CD8-positive, alpha-beta memory T cell (primary cell): ENCODE data around the gene PYGB. TPM values are rescaled to one million over a fixed set of nuclear protein-coding genes. Genes with fewer than 3 reads are reported as not detected.

ENCODE experiments used
- CTCF ChIA-PET: fragments of 350-600 bp; sonication (Branson Sonifier 250); formaldehyde crosslinking; loops from one replicate; lab custom pipeline; 2021; ENCODE audit warnings: antibody characterized with exemption; lab: Charles Lee
- POLR2A ChIA-PET: fragments of 350-600 bp; sonication (Branson Sonifier 250); formaldehyde crosslinking; loops from one replicate; lab custom pipeline; 2021; ENCODE audit warnings: antibody characterized with exemption; lab: Charles Lee
- DNase-seq, 5 donors: peaks; one replicate each; pipeline versions ENCODE4 v3.0.0 to v3.0.0-alpha.2; 2020 to 2022; ENCODE audit warnings: mixed read lengths in 1 of 5
- H3K27ac ChIP-seq: one replicate; pipeline ENCODE4 v1.7.0; 2013; ENCODE audit warnings: low read depth, mild to moderate bottlenecking, low read length, moderate library complexity
- H3K27me3 ChIP-seq: 2 replicates; pipeline ENCODE4 v1.7.0; 2013; ENCODE audit warnings: low read length, mild to moderate bottlenecking; ENCODE audit not compliant: insufficient read depth, poor library complexity, severe bottlenecking
- H3K36me3 ChIP-seq: 2 replicates; pipeline ENCODE4 v1.7.0; 2013; ENCODE audit warnings: mild to moderate bottlenecking, low read length, moderate library complexity; ENCODE audit not compliant: insufficient read depth
- H3K4me1 ChIP-seq: 2 replicates; pipeline ENCODE4 v1.7.0; 2013; ENCODE audit warnings: mild to moderate bottlenecking, low read length, moderate library complexity; ENCODE audit not compliant: insufficient read depth
- H3K4me3 ChIP-seq: 2 replicates; pipeline ENCODE4 v1.7.0; 2013; ENCODE audit warnings: mild to moderate bottlenecking, low read length
- H3K9me3 ChIP-seq: 2 replicates; pipeline ENCODE4 v1.7.0; 2013; ENCODE audit warnings: mild to moderate bottlenecking, low read length
- H3K27ac Mint-ChIP-seq, 8 donors: one replicate each; pipeline ENCODE4 v1.8.0; 2020 to 2021; ENCODE audit warnings: mixed read lengths in 8 of 8, mild to moderate bottlenecking in 6 of 8, inconsistent platforms in 3 of 8, moderate library complexity in 3 of 8
- H3K27me3 Mint-ChIP-seq, 2 donors: one replicate each; pipeline ENCODE4 v1.8.0; 2020 to 2021; ENCODE audit warnings: mixed read lengths in 2 of 2, mild to moderate bottlenecking in 1 of 2, moderate library complexity in 1 of 2
- H3K36me3 Mint-ChIP-seq, 3 donors: one replicate each; pipeline ENCODE4 v1.8.0; 2020 to 2021; ENCODE audit warnings: mixed read lengths in 3 of 3, inconsistent platforms in 1 of 3, mild to moderate bottlenecking in 1 of 3
- H3K4me1 Mint-ChIP-seq, 3 donors: one replicate each; pipeline ENCODE4 v1.8.0; 2020 to 2021; ENCODE audit warnings: mixed read lengths in 3 of 3, inconsistent platforms in 1 of 3, mild to moderate bottlenecking in 1 of 3
- H3K4me3 Mint-ChIP-seq, 7 donors: one replicate each; pipeline ENCODE4 v1.8.0; 2020 to 2021; ENCODE audit warnings: mixed read lengths in 7 of 7, mild to moderate bottlenecking in 6 of 7, moderate library complexity in 4 of 7, inconsistent platforms in 2 of 7
- H3K9me3 Mint-ChIP-seq, 5 donors: one replicate each; pipeline ENCODE4 v1.8.0; 2020 to 2022; ENCODE audit warnings: mixed read lengths in 5 of 5, mild to moderate bottlenecking in 3 of 5, moderate library complexity in 2 of 5, inconsistent platforms in 1 of 5
- polyA plus RNA-seq: library from polyadenylated mRNA; unstranded; fragments of 300-500 nt; fragmentation: Illumina TruSeq; gene quantifications from one replicate; pipeline ENCODE4 v1.2.3, GENCODE V29; 2021
- total RNA-seq, 2 experiments: library from RNA; stranded (reverse); gene quantifications; one replicate each; pipeline ENCODE4 v1.2.3, GENCODE V29; 2021

Gene PYGB
- total RNA-seq (10 to 100 TPM; 32.5 to 35.7 TPM), polyA plus RNA-seq (35.6 TPM)

DNA sequence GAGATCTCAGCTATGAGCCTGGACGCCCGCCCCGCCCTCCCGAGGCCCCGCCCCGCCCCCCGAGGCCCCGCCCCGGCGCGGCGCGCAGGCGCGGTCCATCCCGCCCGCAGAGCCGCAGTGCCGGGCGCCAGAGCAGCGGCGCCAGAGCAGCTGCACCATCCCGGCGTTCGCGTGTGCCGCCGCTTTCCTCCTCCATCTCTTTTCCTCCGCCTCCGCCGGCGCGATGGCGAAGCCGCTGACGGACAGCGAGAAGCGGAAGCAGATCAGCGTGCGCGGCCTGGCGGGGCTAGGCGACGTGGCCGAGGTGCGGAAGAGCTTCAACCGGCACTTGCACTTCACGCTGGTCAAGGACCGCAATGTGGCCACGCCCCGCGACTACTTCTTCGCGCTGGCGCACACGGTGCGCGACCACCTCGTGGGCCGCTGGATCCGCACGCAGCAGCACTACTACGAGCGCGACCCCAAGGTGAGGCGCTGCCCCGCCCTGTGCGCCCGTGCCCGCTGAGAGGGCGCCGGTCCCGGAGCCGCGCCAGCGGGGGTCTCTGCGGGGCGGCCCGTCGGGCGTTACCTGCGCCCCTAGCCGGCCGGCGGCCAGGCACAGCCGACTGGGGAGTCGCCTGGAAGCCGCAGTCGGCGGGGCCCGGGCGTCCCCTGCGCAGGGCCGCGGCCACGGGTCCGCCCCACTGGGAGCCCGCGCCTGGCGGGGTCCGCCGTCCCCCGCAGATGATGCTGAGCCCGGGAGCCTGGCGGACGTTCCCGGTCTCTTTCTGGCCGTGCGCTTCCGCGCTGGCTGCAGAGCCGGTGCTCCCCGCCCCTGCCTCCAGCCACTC is at the start of gene PYGB:
Gene PYGB (plus strand): TSS at position 130 of the 830 bp plus-strand sequence. CDS start 94 bp downstream, at position 224.
- Histone ChIP-seq H3K4me3 (peak within 1 kb of the TSS; percentile 81), H3K4me1 (peaks cover 25% of the 10 kb centered on the region), H3K9me3 (no peaks in the 10 kb centered on the region), H3K27ac (peak within 1 kb of the TSS; percentile 51), H3K27me3 (no peaks in the 10 kb centered on the region), H3K36me3 (no peaks in the 10 kb centered on the region)
- Mint-ChIP-seq H3K27me3 (peaks cover 0 to 7% of the 10 kb centered on the region in 2 donors), H3K36me3 (peaks cover 4 to 15% (median 5%) of the 10 kb centered on the region in 3 donors), H3K4me1 (peaks cover 41 to 55% (median 54%) of the 10 kb centered on the region in 3 donors), H3K27ac (peak within 1 kb of the TSS; percentile 70 to 93 (median 89)), H3K9me3 (no peaks in the 10 kb centered on the region), H3K4me3 (peak within 1 kb of the TSS; percentile 93 to 97 (median 95))
- ChIA-PET POLR2A (interaction anchor here (1.7 to 2.7 kb wide), 3 partner anchors 53 to 190 kb away, joined by 8 to 14 read pairs (median 10); partner anchors contain the start of genes ABHD12, ACSS1 and ENTPD6), CTCF (interaction anchor here (0.6 to 2.1 kb wide), 3 partner anchors 9 to 1825 kb away, joined by 3 to 4 read pairs (median 3); no protein-coding TSS in a partner anchor)
- peak; percentile 66 to 81 (median 71) for DNase-seq

DNA sequence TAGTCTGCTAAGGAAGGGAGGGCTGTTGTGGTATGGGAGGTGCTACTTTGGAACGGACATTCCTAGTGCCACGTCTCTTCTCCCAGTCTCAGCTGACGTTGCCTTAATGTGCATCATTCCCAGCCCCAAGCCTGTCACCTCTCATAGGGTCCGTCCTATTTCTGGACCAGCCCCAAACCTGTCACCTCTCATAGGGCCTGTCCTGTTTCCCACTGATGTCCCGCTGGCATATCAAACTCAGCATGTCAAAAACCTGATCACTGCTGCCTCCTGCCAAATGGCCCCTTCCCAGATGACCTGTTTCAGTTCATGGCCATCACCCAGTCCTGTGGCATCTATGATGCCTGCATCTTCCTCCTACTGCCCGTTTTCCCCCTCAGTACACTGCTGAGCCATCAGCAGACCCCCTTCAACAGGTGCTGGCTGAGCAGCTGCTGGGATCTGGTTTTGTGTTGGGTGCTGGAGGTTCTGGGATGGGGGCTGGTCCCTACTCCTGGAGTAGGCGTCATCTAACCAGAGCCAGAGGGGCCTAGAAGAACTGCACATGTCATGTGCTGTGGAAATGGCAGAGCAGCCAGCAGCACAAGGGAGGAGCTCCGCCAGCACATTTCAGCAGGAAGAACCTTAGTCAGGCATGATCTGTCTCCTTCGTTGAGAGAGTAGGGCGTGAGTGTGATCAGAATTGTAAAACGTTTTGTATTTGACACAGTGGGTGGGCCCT is 49.1 kb upstream of the PYGB start:
- Histone ChIP-seq H3K9me3 (no peaks in the 10 kb centered on the region), H3K27me3 (no peaks in the 10 kb centered on the region), H3K4me3 (no peak overlapping the region), H3K27ac (no peak overlapping the region), H3K4me1 (peaks cover 24% of the 10 kb centered on the region), H3K36me3 (no peaks in the 10 kb centered on the region)
- peaks cover 0 to 9% (median 7%) of the 10 kb centered on the region in 3 donors for H3K36me3 Mint-ChIP-seq
- peak overlapping the region in 3 of 7 donors; percentile 1 to 90 (median 6) for H3K4me3 Mint-ChIP-seq
- POLR2A ChIA-PET = no interaction called here
- CTCF ChIA-PET = no interaction called here
- H3K9me3 Mint-ChIP-seq = no peaks in the 10 kb centered on the region
- H3K27ac Mint-ChIP-seq = peak overlapping the region in 6 of 8 donors; percentile 2 to 89 (median 52)
- no peaks in the 10 kb centered on the region for H3K27me3 Mint-ChIP-seq
- peaks cover 61 to 76% (median 71%) of the 10 kb centered on the region in 3 donors for H3K4me1 Mint-ChIP-seq
- DNase-seq = no peak

DNA sequence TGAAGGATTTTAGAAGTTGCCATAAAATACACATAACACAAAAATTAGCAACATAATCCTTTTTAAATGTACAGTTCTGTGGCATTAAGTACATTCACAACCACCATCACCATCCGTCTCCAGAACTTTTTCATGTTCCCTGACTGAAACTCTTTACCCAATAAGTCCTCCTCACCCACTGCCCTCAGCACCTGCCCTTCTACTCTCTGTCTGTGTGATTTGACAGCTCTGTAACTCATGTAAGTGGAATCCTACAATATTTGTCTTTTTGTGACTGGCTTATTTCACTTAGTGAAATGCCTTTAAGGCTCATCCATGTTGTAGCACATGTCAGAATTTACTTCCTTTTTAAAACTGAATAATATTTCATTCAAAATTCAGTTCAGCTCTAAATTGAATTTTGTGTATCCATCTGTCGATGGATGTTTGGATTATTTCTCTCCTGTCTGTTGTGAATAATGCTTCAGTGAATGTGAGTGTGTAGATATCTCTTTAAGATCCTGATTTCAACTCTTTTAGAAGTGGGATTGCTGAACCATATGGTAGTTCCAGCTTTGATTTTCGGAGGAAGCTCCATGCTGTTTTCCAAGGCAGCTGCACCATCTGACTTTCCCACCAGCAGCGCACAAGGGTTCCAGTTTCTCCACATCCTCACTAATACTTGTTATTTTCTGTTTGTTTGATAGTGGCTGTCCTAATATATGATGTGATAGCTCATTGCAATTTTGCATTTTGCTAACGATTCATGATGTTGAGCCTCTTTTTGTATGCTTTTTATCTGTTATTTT is 48.2 kb upstream of the PYGB start:
- Histone ChIP-seq H3K27ac (no peak overlapping the region), H3K9me3 (no peaks in the 10 kb centered on the region), H3K36me3 (no peaks in the 10 kb centered on the region), H3K27me3 (no peaks in the 10 kb centered on the region), H3K4me3 (no peak overlapping the region), H3K4me1 (peaks cover 22% of the 10 kb centered on the region)
- peak overlapping the region; percentile 2 to 89 (median 35) for H3K27ac Mint-ChIP-seq
- H3K9me3 Mint-ChIP-seq = no peaks in the 10 kb centered on the region
- peaks cover 0 to 9% (median 8%) of the 10 kb centered on the region in 3 donors for H3K36me3 Mint-ChIP-seq
- peak overlapping the region in 1 of 7 donors; percentile 49 for H3K4me3 Mint-ChIP-seq
- DNase-seq = no peak
- ChIA-PET CTCF (no interaction called here), POLR2A (interaction anchor here (0.7 kb wide), 1 partner anchor 51 kb away, joined by 3 read pairs; no protein-coding TSS in a partner anchor)
- no peaks in the 10 kb centered on the region for H3K27me3 Mint-ChIP-seq
- H3K4me1 Mint-ChIP-seq = peaks cover 66 to 80% (median 79%) of the 10 kb centered on the region in 3 donors

DNA sequence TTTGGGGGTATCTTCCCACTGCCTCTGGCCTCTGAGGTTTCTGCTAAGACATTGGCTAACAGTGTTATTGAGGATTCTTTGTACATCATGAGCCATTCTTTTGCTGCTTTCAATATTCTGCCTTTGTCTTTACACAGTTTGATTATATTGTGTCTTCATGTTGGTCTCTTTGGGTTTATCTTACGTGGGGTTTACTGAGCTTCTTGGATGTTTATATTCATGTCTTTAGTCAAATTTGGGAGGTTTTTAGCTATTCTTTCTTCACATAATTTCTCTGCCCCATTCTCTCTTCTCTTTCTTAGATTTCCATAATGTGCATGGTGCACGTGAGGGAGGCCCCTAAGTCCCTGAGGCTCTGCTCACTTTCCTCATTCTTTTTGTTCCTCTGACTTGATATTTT is 44.8 kb upstream of the PYGB start:
- no peak overlapping the region for H3K27ac ChIP-seq
- CTCF ChIA-PET = interaction anchor here (2.1 kb wide), 1 partner anchor 9 kb away, joined by 8 read pairs; the partner anchor contains the start of gene ENTPD6
- no peaks in the 10 kb centered on the region for H3K36me3 ChIP-seq

DNA sequence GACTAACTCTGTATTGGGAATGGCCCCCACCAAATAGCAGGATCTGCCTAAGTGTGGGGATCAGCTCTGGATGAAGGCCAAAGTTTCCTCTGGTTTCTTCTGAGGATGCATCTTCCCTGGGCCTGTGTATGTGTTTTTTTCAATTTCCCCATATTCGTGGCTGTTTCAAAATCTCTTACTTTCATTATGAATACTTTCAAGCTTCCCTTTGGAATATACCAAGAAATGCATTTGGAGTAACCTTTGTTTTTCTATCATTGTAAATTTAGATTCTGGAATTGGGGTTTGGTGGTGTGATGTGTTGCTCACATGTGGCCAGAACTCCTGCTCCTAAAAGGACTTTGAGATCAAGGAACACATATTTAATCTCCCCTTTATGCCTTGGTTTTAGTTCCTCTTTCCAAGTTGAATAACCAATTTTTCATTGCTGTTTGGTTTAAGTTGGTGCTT is 44.0 kb upstream of the PYGB start:
- H3K36me3 Mint-ChIP-seq = peaks cover 0 to 28% (median 9%) of the 10 kb centered on the region in 3 donors
- Histone ChIP-seq H3K4me1 (no peaks in the 10 kb centered on the region), H3K4me3 (no peak overlapping the region), H3K27ac (no peak overlapping the region), H3K9me3 (no peaks in the 10 kb centered on the region), H3K27me3 (no peaks in the 10 kb centered on the region), H3K36me3 (no peaks in the 10 kb centered on the region)
- peaks cover 46 to 59% (median 53%) of the 10 kb centered on the region in 3 donors for H3K4me1 Mint-ChIP-seq
- H3K9me3 Mint-ChIP-seq = no peaks in the 10 kb centered on the region
- no peak for DNase-seq
- POLR2A ChIA-PET = no interaction called here
- H3K27ac Mint-ChIP-seq = peak overlapping the region in 2 of 8 donors; percentile 9 to 20
- no peak overlapping the region for H3K4me3 Mint-ChIP-seq
- CTCF ChIA-PET = interaction anchor here (1.5 to 2.1 kb wide), 2 partner anchors 10 to 17 kb away, joined by 5 to 8 read pairs; partner anchors contain the start of gene ENTPD6
- no peaks in the 10 kb centered on the region for H3K27me3 Mint-ChIP-seq

More for the DNA sequence above, 44.8 kb upstream of the PYGB start:
- Histone ChIP-seq H3K9me3 (no peaks in the 10 kb centered on the region), H3K27me3 (no peaks in the 10 kb centered on the region), H3K4me3 (no peak overlapping the region), H3K4me1 (no peaks in the 10 kb centered on the region)
- POLR2A ChIA-PET = no interaction called here
- H3K36me3 Mint-ChIP-seq = peaks cover 0 to 26% (median 9%) of the 10 kb centered on the region in 3 donors
- no peak for DNase-seq
- H3K4me3 Mint-ChIP-seq = peak overlapping the region in 1 of 7 donors; percentile 2
- peak overlapping the region in 2 of 8 donors; percentile 34 to 38 for H3K27ac Mint-ChIP-seq
- no peaks in the 10 kb centered on the region for H3K9me3 Mint-ChIP-seq
- H3K27me3 Mint-ChIP-seq = no peaks in the 10 kb centered on the region
- peaks cover 50 to 64% (median 59%) of the 10 kb centered on the region in 3 donors for H3K4me1 Mint-ChIP-seq

DNA sequence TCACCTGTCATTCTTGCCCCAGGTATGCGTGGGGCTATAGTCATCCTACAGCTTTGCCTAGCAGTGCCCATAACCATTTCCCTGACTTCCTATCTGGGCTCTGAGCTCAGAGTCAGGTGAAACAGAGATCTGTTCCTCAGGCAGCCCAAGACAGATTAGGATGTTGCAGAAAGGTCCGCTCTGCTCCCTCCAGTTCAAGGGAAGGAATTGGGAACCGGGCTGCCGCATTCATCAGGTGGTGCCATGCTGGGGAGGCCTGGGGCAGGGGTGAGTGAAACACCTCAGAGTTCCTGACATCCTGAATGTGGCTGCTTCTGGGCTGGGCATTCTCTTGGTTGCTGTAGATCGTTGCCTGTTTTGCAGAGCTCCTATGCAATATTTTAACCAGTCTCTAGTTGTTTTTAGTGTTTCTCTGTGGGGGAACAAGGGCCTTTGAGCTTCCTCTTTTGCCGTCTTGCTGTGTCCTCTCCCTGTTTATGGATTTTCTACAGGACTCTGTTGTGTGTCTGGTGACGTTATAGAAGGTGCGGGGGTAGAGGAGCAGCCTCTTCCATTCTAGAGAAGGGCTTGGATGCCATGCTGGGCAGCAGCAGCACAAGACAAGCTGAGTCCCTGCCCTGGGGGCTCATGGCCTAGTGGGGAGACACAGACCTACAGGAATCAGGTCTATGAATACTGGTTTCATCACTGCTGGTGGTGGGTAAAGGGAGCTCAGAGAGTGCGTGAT is 43.2 kb upstream of the PYGB start:
- no peak overlapping the region for H3K4me3 Mint-ChIP-seq
- no peak for DNase-seq
- peaks cover 39 to 51% (median 45%) of the 10 kb centered on the region in 3 donors for H3K4me1 Mint-ChIP-seq
- H3K9me3 Mint-ChIP-seq = no peaks in the 10 kb centered on the region
- ChIA-PET CTCF (interaction anchor here (1.5 to 2.1 kb wide), 2 partner anchors 10 to 18 kb away, joined by 5 to 8 read pairs; partner anchors contain the start of gene ENTPD6), POLR2A (no interaction called here)
- Histone ChIP-seq H3K36me3 (no peaks in the 10 kb centered on the region), H3K4me1 (no peaks in the 10 kb centered on the region), H3K4me3 (no peak overlapping the region), H3K27me3 (no peaks in the 10 kb centered on the region), H3K9me3 (no peaks in the 10 kb centered on the region), H3K27ac (no peak overlapping the region)
- H3K27ac Mint-ChIP-seq = peak overlapping the region in 3 of 8 donors; percentile 14 to 72 (median 41)
- H3K27me3 Mint-ChIP-seq = no peaks in the 10 kb centered on the region
- peaks cover 0 to 31% (median 8%) of the 10 kb centered on the region in 3 donors for H3K36me3 Mint-ChIP-seq
